Measurements from ENCODE around the gene CALHM6. TPM values are rescaled to one million over a fixed set of nuclear protein-coding genes. Genes with fewer than 3 reads are reported as not detected.
A peak's percentile ranks its signal among the peaks of the same experiment; 100 is the strongest.

The CALHM6 gene
- total RNA-seq, 4 donors from 2014 or later: 2.0 to 14.0 TPM; not detected in 2

GRCh38 chr6:116476002-116476678, 15.0 kb downstream of the CALHM6 start:
- H3K4me1 ChIP-seq: peaks cover 0 to 4% (median 0%) of the 10 kb centered on the region in 4 donors
- H3K27me3 ChIP-seq: no peaks in the 10 kb centered on the region
- H3K27ac ChIP-seq: peak overlapping the region in 3 of 4 donors; percentile 11 to 68 (median 57)
- peak in 2 of 3 donors; percentile 67 to 77 for DNase-seq
- H3K36me3 ChIP-seq: no peaks in the 10 kb centered on the region
- no peaks in the 10 kb centered on the region for H3K9me3 ChIP-seq
- TF ChIP-seq CTCF (IDR thresholded peaks at IDR 0.05): no peak
- peak overlapping the region in 1 of 4 donors; percentile 16 for H3K4me3 ChIP-seq

GRCh38 chr6:116482780-116483179, 21.6 kb downstream of the CALHM6 start:
- H3K4me1 ChIP-seq: no peaks in the 10 kb centered on the region
- H3K9me3 ChIP-seq: no peaks in the 10 kb centered on the region
- H3K36me3 ChIP-seq: no peaks in the 10 kb centered on the region
- DNase-seq: no peak
- H3K27ac ChIP-seq: no peak overlapping the region
- TF ChIP-seq POLR2A (IDR thresholded peaks at IDR 0.05) (no peak), CTCF (IDR thresholded peaks at IDR 0.05) (no peak)
- H3K4me3 ChIP-seq: no peak overlapping the region
- no peaks in the 10 kb centered on the region for H3K27me3 ChIP-seq

- Histone ChIP-seq H3K27ac (no peak overlapping the region), H3K9me3 (no peaks in the 10 kb centered on the region), H3K4me1 (no peaks in the 10 kb centered on the region), H3K4me3 (no peak overlapping the region), H3K27me3 (no peaks in the 10 kb centered on the region), H3K36me3 (no peaks in the 10 kb centered on the region)
- no peak for TF ChIP-seq CTCF (IDR thresholded peaks at IDR 0.05)
- TF ChIP-seq POLR2A (IDR thresholded peaks at IDR 0.05): no peak
- DNase-seq: no peak
Observed at GRCh38 chr6:116483616-116484015, 22.4 kb downstream of the CALHM6 start.

- Histone ChIP-seq H3K9me3 (no peaks in the 10 kb centered on the region), H3K27ac (no peak overlapping the region), H3K27me3 (no peaks in the 10 kb centered on the region), H3K4me3 (no peak overlapping the region), H3K36me3 (no peaks in the 10 kb centered on the region), H3K4me1 (no peaks in the 10 kb centered on the region)
- DNase-seq: no peak
- TF ChIP-seq POLR2A (IDR thresholded peaks at IDR 0.05) (no peak), CTCF (IDR thresholded peaks at IDR 0.05) (no peak)
Observed at GRCh38 chr6:116485559-116486184, 24.5 kb downstream of the CALHM6 start.

- Histone ChIP-seq H3K4me3 (no peak overlapping the region), H3K27ac (no peak overlapping the region), H3K9me3 (no peaks in the 10 kb centered on the region), H3K36me3 (no peaks in the 10 kb centered on the region), H3K4me1 (no peaks in the 10 kb centered on the region), H3K27me3 (no peaks in the 10 kb centered on the region)
- no peak for TF ChIP-seq POLR2A (IDR thresholded peaks at IDR 0.05)
- no peak for TF ChIP-seq CTCF (IDR thresholded peaks at IDR 0.05)
- DNase-seq: no peak
Observed at GRCh38 chr6:116491610-116492330, 30.6 kb downstream of the CALHM6 start.
